ENCODE data around the gene TCF12.
"Not testable (repeated sequence)": the region's sequence is repeated elsewhere in the genome, so short reads cannot be mapped to it uniquely, and the experiment has no call there.

Gene TCF12

GRCh38 chr15:56978898-56979662 is 60.6 kb downstream of the TCF12 start:
- no peak for DNase-seq (ENCODE audit: low read depth)

GRCh38 chr15:56980473-56980872 is 62.0 kb downstream of the TCF12 start:
- DNase-seq (ENCODE audit: low read depth), result no peak

- DNase-seq (ENCODE audit: low read depth), result no peak
Observed at GRCh38 chr15:56981160-56981559, 62.7 kb downstream of the TCF12 start.

- DNase-seq (ENCODE audit: low read depth), result no peak
Observed at GRCh38 chr15:56982987-56983386, 64.5 kb downstream of the TCF12 start.

- DNase-seq (ENCODE audit: low read depth), result no peak
Observed at GRCh38 chr15:56984681-56985481, 66.4 kb downstream of the TCF12 start.

GRCh38 chr15:56985856-56986255 is 67.4 kb downstream of the TCF12 start:
- DNase-seq (ENCODE audit: low read depth), result no peak

GRCh38 chr15:56987286-56987685 is 68.8 kb downstream of the TCF12 start:
- no peak for DNase-seq (ENCODE audit: low read depth)

- DNase-seq (ENCODE audit: low read depth), result no peak
Observed at GRCh38 chr15:56988219-56988618, 69.8 kb downstream of the TCF12 start.

- no peak for DNase-seq (ENCODE audit: low read depth)
Observed at GRCh38 chr15:56989411-56989924, 71.0 kb downstream of the TCF12 start.

GRCh38 chr15:56991017-56991416 is 72.6 kb downstream of the TCF12 start:
- no peak for DNase-seq (ENCODE audit: low read depth)

GRCh38 chr15:56992725-56993124 is 74.3 kb downstream of the TCF12 start:
- DNase-seq (ENCODE audit: low read depth), result no peak

GRCh38 chr15:56994280-56994679 is 75.8 kb downstream of the TCF12 start:
- DNase-seq (ENCODE audit: low read depth), result no peak

- no peak for DNase-seq (ENCODE audit: low read depth)
Observed at GRCh38 chr15:56996093-56996492, 77.6 kb downstream of the TCF12 start.

- no peak for DNase-seq (ENCODE audit: low read depth)
Observed at GRCh38 chr15:56996746-56997470, 78.5 kb downstream of the TCF12 start.

GRCh38 chr15:57003418-57003817 is 85.0 kb downstream of the TCF12 start:
- DNase-seq (ENCODE audit: low read depth), result no peak

GRCh38 chr15:57005244-57005643 is 86.8 kb downstream of the TCF12 start:
- no peak for DNase-seq (ENCODE audit: low read depth)

GRCh38 chr15:57007797-57008196 is 89.4 kb downstream of the TCF12 start:
- DNase-seq (ENCODE audit: low read depth), result not testable (repeated sequence)

- no peak for DNase-seq (ENCODE audit: low read depth)
Observed at GRCh38 chr15:57010724-57011123, 92.3 kb downstream of the TCF12 start.

- DNase-seq (ENCODE audit: low read depth), result no peak
Observed at GRCh38 chr15:57012556-57012955, 94.1 kb downstream of the TCF12 start.

GRCh38 chr15:57014896-57015295 is 96.5 kb downstream of the TCF12 start:
- not testable (repeated sequence) for DNase-seq (ENCODE audit: low read depth)

- no peak for DNase-seq (ENCODE audit: low read depth)
Observed at GRCh38 chr15:57015360-57015759, 96.9 kb downstream of the TCF12 start.

GRCh38 chr15:57015897-57016296 is 97.5 kb downstream of the TCF12 start:
- DNase-seq (ENCODE audit: low read depth), result no peak
